Immature natural killer cell (primary cell): ENCODE data around the gene KCNMB2. TPM values are rescaled to one million over a fixed set of nuclear protein-coding genes. Genes with fewer than 3 reads are reported as not detected.
"Not testable (repeated sequence)": the region's sequence is repeated elsewhere in the genome, so short reads cannot be mapped to it uniquely, and the experiment has no call there.

Experiments used
- DNase-seq, 3 donors: peaks; one replicate each; pipeline ENCODE4 v3.0.0; 2022; ENCODE audit warnings: mixed read lengths in 1 of 3
- H3K27ac Mint-ChIP-seq, 6 donors: one replicate each; pipeline ENCODE4 v1.8.0; 2020; ENCODE audit warnings: mixed read lengths in 6 of 6, mild to moderate bottlenecking in 5 of 6, inconsistent platforms in 4 of 6, moderate library complexity in 3 of 6
- H3K27me3 Mint-ChIP-seq, 3 donors: one replicate each; pipeline ENCODE4 v1.8.0; 2020 to 2021; ENCODE audit warnings: low read depth in 3 of 3, mild to moderate bottlenecking in 3 of 3, mixed read lengths in 3 of 3, moderate library complexity in 3 of 3, inconsistent platforms in 1 of 3
- H3K36me3 Mint-ChIP-seq, 3 donors: one replicate each; pipeline ENCODE4 v1.8.0; 2020; ENCODE audit warnings: mixed read lengths in 3 of 3, inconsistent platforms in 2 of 3, mild to moderate bottlenecking in 2 of 3
- H3K4me1 Mint-ChIP-seq, 2 donors: one replicate each; pipeline ENCODE4 v1.8.0; 2020; ENCODE audit warnings: inconsistent platforms in 2 of 2, mild to moderate bottlenecking in 2 of 2, mixed read lengths in 2 of 2, moderate library complexity in 1 of 2
- H3K4me3 Mint-ChIP-seq, 5 donors: one replicate each; pipeline ENCODE4 v1.8.0; 2020; ENCODE audit warnings: mild to moderate bottlenecking in 5 of 5, mixed read lengths in 5 of 5, inconsistent platforms in 3 of 5, moderate library complexity in 3 of 5
- H3K9me3 Mint-ChIP-seq, 6 donors: one replicate each; pipeline ENCODE4 v1.8.0; 2020; ENCODE audit warnings: mild to moderate bottlenecking in 6 of 6, mixed read lengths in 6 of 6, inconsistent platforms in 4 of 6, moderate library complexity in 3 of 6
- polyA plus RNA-seq, 3 donors: library from polyadenylated mRNA; unstranded; fragments of 300-500 nt; fragmentation: Illumina TruSeq; gene quantifications; one replicate each; pipeline ENCODE4 v1.2.3, GENCODE V29; 2021

KCNMB2 gene
- polyA plus RNA-seq, 3 donors from 2014 or later, result not detected

DNA sequence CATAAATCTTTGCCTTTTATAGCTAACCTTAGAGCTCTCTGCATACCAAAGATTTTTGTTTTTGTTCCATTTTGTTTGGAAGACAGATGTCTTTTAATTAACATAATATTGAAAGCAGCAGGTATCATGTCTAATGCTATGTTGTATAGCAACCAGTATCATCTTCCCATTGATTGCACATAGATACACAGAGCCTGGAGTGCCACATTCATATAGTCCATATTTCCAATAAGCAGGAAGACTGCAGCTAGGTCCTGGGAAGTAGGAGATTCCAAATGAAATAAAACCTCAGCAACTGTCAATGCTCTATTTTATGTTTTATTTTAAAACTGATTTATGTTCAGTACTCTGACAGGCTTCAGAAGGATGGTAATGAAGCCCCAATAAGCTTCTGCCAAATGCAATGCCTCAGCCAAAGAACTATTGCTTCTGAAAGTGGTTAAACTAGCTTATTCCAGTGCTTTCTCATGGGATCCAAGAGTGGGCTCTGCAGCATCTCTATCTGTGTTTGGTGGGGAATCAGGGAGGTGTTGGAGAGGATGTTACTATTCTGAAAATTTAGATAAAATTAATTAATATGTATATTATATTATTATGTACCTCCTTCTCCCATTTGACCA is 6.5 kb upstream of the KCNMB2 start:
- no peaks in the 10 kb centered on the region for H3K27me3 Mint-ChIP-seq
- no peaks in the 10 kb centered on the region for H3K36me3 Mint-ChIP-seq
- H3K4me1 Mint-ChIP-seq, result no peaks in the 10 kb centered on the region
- no peak overlapping the region for H3K27ac Mint-ChIP-seq
- H3K9me3 Mint-ChIP-seq, result peaks cover 0 to 9% (median 3%) of the 10 kb centered on the region in 6 donors
- DNase-seq, result no peak
- H3K4me3 Mint-ChIP-seq, result no peak overlapping the region

DNA sequence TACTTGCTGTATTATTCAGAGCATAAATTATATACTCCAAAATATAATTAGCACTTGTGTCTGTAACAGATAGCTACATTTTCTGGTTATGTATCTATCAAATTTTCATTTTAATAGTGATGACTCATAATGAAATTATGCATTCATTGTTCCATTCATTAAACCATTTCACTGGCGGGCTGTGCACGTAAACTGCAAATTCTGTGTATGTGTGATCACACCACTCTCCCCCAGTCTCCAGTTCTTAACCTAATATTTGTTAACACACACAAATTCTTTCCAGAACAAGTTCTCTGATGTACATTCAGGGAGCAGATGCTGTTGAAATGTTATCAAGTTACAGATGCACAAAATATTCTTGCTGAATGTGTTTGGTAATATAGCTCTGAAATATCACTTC is 3.8 kb upstream of the KCNMB2 start:
- DNase-seq, result no peak
- Mint-ChIP-seq H3K27me3 (peaks cover 0 to 4% (median 0%) of the 10 kb centered on the region in 3 donors), H3K4me1 (no peaks in the 10 kb centered on the region), H3K36me3 (no peaks in the 10 kb centered on the region), H3K4me3 (no peak overlapping the region), H3K27ac (no peak overlapping the region), H3K9me3 (peaks cover 0 to 9% (median 2%) of the 10 kb centered on the region in 6 donors)

DNA sequence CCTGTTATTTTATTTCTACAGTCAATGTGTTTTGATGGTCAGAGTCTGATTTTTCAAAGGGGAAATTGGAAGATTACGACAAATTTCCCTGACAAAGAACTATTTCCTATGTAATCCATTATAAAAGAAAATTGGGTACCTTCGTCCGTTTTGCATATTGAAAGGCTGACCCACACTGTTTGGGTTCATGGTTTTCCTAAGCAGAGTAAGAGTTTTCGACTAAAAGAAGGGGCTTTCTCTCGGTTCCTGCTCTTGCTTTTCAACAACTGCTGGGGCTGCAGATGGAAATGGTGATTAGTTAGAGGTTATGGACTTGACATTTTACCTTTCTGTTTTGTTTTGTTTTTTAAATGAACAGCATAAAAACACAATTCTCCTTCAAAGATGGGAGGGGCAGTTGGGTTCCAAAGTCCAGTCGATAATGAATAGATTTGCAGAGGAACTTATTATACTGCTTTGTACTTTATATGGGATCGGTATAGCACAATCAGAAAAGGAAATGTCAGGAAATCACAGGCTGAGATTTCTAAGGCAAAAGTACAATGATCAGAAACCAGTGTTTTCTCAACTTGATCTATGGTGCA is 978 bp downstream of the KCNMB2 start:
- DNase-seq, result no peak
- Mint-ChIP-seq H3K27ac (no peak overlapping the region), H3K4me1 (no peaks in the 10 kb centered on the region), H3K4me3 (no peak overlapping the region), H3K9me3 (peaks cover 0 to 8% (median under 1%) of the 10 kb centered on the region in 6 donors), H3K27me3 (peaks cover 0 to 7% (median 0%) of the 10 kb centered on the region in 3 donors), H3K36me3 (no peaks in the 10 kb centered on the region)

DNA sequence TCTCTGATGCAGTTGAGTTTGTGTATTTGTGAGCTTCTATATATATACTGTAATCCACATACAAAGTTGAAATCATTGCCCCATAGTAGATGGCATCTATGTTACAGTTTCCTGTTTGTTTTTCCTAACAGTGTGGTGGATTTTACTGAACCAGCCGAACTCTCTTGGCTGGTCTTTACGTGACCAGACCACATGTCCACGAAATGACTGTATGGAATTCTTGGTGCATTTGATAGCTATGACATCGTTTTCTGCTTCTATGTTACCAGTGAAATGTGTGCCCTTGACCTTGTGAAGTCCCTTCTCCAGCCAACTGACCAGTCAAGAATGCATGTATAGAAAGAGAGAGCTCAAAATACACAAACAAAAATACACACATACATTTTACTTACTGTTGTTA is 1.8 kb downstream of the KCNMB2 start:
- no peak overlapping the region for H3K4me3 Mint-ChIP-seq
- H3K27ac Mint-ChIP-seq, result no peak overlapping the region
- H3K9me3 Mint-ChIP-seq, result peaks cover 0 to 8% (median under 1%) of the 10 kb centered on the region in 6 donors

DNA sequence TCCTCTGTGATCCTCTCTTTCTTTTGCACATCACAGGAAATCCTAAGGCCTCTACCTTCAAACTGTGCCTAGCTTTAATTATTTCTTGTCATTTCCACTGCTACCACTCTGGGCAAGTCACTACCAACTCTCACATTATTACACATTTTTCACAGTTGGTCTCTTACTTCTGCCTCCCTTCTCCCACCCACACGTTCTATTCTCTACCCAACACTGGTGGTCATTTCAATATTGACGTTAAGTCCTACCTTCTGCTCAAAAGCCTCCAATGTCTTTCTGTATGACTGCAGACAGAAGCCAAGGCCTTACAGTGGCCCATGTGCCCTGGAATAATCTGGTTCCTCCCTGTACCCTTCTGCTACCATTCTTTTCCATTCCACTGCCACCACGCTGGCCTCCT is 3.9 kb downstream of the KCNMB2 start:
- Mint-ChIP-seq H3K27ac (no peak overlapping the region), H3K27me3 (peaks cover 0 to 7% (median 0%) of the 10 kb centered on the region in 3 donors), H3K4me3 (no peak overlapping the region), H3K4me1 (no peaks in the 10 kb centered on the region), H3K36me3 (no peaks in the 10 kb centered on the region), H3K9me3 (peaks cover 0 to 6% (median under 1%) of the 10 kb centered on the region in 6 donors)
- DNase-seq, result no peak

More for the DNA sequence above, 1.8 kb downstream of the KCNMB2 start:
- no peak for DNase-seq
- H3K36me3 Mint-ChIP-seq, result no peaks in the 10 kb centered on the region
- H3K27me3 Mint-ChIP-seq, result peaks cover 0 to 7% (median 0%) of the 10 kb centered on the region in 3 donors
- no peaks in the 10 kb centered on the region for H3K4me1 Mint-ChIP-seq

DNA sequence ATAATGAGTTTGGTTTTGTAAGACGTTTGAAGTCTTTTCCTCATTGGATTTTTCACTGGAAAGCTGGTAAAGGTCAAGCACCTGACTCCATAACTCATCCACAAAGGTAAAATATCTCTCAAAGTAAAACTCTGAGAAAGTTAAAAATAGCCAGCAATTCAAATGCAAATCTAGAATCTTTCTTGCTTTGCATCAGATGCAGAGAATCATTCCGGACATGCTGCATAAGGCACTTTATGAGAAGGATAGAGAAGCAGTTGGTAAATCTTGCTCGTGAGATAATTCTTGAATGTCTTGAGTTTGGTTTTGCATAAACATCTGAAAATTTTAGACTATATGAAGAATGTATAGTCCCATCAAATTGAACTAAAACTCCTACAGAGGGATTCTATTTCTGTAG is 9.1 kb downstream of the KCNMB2 start:
- H3K27ac Mint-ChIP-seq, result no peak overlapping the region
- no peak for DNase-seq
- H3K4me3 Mint-ChIP-seq, result no peak overlapping the region
- peaks cover 0 to 3% (median 0%) of the 10 kb centered on the region in 3 donors for H3K27me3 Mint-ChIP-seq
- H3K9me3 Mint-ChIP-seq, result peaks cover 0 to 2% (median 0%) of the 10 kb centered on the region in 6 donors
- no peaks in the 10 kb centered on the region for H3K4me1 Mint-ChIP-seq
- H3K36me3 Mint-ChIP-seq, result no peaks in the 10 kb centered on the region

DNA sequence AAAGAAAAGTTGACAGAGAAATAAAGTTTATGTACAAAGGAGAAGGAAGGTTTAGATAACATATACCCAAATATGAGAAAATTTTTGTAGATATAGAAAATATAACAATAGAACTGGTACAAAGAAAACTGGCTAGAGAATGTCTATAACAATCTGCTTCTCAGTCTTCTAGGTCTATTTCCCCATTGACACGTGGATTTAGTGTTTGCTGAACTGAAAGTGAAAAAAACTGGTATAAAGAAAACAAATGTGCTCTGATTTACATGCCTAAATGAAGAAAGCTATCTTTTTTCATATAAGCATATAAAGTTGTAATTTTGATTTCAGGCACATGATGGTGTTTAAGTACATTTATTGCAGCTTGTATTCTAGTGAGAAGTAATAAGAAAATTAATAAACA is 9.8 kb downstream of the KCNMB2 start:
- no peaks in the 10 kb centered on the region for H3K36me3 Mint-ChIP-seq
- H3K4me1 Mint-ChIP-seq, result no peaks in the 10 kb centered on the region
- H3K27me3 Mint-ChIP-seq, result peaks cover 0 to 3% (median 0%) of the 10 kb centered on the region in 3 donors
- H3K27ac Mint-ChIP-seq, result no peak overlapping the region
- no peak for DNase-seq
- no peak overlapping the region for H3K4me3 Mint-ChIP-seq
- H3K9me3 Mint-ChIP-seq, result peaks cover 0 to 2% (median 0%) of the 10 kb centered on the region in 6 donors

DNA sequence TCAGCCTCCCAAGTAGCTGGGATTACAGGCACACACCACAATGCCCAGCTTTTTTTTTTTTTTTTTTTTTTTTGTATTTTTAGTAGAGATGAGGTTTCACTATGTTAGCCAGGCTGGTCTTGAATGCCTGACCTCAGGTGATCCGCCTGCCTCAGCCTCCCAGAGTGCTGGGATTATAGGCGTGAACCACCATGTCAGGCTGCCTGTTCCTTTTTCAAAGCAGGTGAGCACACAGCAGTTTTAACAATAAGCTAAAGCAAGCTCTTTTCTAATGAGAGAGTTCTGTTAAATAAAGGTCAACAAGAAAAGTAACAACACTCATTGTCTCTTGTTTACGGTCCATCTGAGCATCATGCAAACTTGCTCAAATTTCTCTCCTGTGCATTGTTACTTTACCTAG is 13.2 kb downstream of the KCNMB2 start:
- H3K27me3 Mint-ChIP-seq, H3K4me1 Mint-ChIP-seq, H3K4me3 Mint-ChIP-seq, H3K36me3 Mint-ChIP-seq, DNase-seq, H3K9me3 Mint-ChIP-seq, H3K27ac Mint-ChIP-seq: not testable (repeated sequence)

DNA sequence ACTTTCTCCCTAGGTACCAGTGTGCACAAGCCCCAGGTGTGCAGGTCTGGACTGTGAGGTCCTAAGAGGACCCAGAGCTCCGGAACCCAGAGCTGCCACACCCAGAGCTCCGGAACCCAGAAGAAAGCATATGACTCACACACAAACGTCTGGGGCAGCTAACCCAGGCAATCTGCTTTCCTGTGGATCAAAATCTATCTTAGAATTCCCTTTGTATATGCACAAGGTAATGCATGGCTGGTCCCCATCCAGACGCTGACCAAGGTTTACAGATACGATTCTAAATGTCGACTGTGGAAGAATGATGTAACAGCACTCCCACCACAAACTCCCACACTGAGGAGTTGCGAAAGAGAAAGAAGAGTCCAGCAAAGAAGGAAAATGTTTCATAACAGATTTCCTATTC is 15.7 kb downstream of the KCNMB2 start:
- Mint-ChIP-seq H3K27me3 (peaks cover 0 to 1% (median 0%) of the 10 kb centered on the region in 3 donors), H3K36me3 (no peaks in the 10 kb centered on the region), H3K27ac (no peak overlapping the region), H3K9me3 (peaks cover 0 to 2% (median 0%) of the 10 kb centered on the region in 6 donors), H3K4me1 (no peaks in the 10 kb centered on the region), H3K4me3 (no peak overlapping the region)
- no peak for DNase-seq

DNA sequence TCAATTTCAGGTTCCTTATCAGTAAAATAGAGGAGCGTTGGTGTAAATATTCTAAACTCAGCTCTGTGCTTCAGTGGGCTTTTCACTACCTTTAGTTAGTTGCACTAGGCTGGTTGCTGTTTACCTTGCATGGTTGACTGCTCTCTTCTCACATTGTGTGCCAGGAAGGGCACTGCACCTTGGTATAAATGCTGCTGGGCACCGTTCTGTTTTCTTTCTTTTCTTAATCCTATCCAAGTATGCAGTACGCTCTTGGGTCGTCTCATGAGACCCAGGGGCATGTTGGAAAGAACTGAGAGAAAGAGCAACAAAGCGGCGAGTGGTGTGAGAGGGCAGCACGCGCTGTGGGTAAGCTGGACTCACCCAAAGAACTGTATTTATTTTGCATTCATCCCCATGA is 22.4 kb downstream of the KCNMB2 start:
- Mint-ChIP-seq H3K36me3 (peaks cover 0 to 3% (median 0%) of the 10 kb centered on the region in 3 donors), H3K9me3 (peaks cover 0 to 3% (median 0%) of the 10 kb centered on the region in 6 donors), H3K27me3 (peaks cover 1 to 2% (median 2%) of the 10 kb centered on the region in 3 donors), H3K4me1 (no peaks in the 10 kb centered on the region), H3K27ac (no peak overlapping the region), H3K4me3 (no peak overlapping the region)
- no peak for DNase-seq

DNA sequence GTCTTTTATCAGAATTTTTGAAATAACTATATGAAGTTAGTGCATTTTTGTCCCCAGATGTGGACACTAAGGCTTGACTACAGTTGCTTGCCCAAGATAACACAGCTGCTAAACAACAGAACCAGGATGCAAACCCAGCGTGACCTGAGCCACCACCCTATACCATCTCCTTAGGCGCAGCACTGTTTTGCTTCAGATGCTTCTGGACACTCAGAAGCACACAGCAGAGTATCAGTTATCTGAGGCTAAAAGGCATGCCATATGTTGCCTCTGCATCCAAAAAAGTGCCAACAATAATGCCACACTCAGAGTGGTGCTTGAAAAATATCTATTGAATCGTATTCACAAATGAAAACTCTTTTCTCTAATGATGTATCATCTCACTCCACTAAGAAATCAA is 24.5 kb downstream of the KCNMB2 start:
- H3K36me3 Mint-ChIP-seq, result peaks cover 0 to 4% (median 0%) of the 10 kb centered on the region in 3 donors
- peaks cover 0 to 2% (median 2%) of the 10 kb centered on the region in 3 donors for H3K27me3 Mint-ChIP-seq
- no peak overlapping the region for H3K27ac Mint-ChIP-seq
- no peaks in the 10 kb centered on the region for H3K4me1 Mint-ChIP-seq
- peaks cover 0 to 5% (median 0%) of the 10 kb centered on the region in 6 donors for H3K9me3 Mint-ChIP-seq
- DNase-seq, result no peak
- H3K4me3 Mint-ChIP-seq, result no peak overlapping the region

DNA sequence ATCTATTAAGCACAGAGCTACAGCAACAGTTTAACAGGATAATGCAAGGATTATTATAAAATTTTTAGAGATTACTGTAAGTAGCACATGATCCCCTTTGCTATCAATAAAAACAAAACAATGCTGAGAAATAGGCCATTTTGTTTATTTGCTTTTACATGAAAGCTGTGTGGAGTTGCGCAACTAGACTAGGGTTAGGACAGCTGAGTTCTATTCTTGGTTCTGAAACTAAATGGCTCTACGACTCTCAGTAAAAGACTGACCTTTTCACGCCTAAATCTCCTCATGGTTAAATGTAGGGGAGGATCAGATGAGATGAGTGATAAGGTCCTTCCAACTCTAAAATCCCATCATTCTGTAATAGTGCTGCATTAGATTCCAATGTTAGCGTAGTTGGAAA is 25.0 kb downstream of the KCNMB2 start:
- peaks cover 0 to 2% (median 2%) of the 10 kb centered on the region in 3 donors for H3K27me3 Mint-ChIP-seq
- peaks cover 0 to 4% (median 0%) of the 10 kb centered on the region in 3 donors for H3K36me3 Mint-ChIP-seq
- peaks cover 0 to 5% (median 0%) of the 10 kb centered on the region in 6 donors for H3K9me3 Mint-ChIP-seq
- no peak overlapping the region for H3K27ac Mint-ChIP-seq
- H3K4me1 Mint-ChIP-seq, result no peaks in the 10 kb centered on the region
- no peak overlapping the region for H3K4me3 Mint-ChIP-seq
- DNase-seq, result no peak

DNA sequence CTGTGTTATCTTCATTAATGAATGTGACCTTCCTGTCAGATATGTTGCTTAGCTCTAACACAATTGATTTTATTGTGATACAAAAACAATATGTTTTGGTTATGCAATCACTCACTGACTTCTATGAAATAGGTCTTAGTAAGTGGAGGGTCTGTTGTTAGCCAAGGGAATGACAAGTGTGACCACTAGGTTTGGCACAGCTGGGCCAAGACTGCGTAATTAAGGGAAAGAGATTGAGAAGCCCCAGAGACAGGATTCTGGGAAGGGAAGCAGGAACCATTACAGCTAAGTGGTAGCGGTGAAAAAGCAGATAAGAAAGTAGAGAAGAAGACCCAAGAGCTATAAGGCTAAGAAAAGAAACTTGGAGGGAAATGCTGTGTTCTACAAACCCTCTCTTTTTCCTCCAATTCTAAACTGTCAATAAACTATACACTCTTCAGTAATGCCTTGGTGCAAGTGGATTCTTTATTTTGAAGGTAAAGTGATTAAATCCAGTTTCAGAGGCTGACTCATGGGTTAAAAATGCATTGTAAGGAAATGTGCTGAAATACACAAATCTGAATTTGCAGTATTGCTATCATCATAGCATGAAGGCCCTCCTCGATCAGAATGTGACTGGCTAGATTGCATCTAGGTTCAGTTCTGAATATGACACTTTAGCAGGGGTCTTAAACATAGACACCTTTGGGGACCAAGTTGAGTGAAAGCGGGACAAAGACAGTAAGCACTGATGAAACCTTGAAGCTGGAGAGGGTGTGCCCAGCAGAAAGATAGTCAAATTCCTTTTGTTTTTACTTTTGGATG is 26.1 kb downstream of the KCNMB2 start:
- Mint-ChIP-seq H3K4me3 (no peak overlapping the region), H3K9me3 (peaks cover 0 to 6% (median 0%) of the 10 kb centered on the region in 6 donors), H3K27me3 (peaks cover 0 to 2% (median 2%) of the 10 kb centered on the region in 3 donors), H3K36me3 (peaks cover 0 to 4% (median 0%) of the 10 kb centered on the region in 3 donors), H3K4me1 (no peaks in the 10 kb centered on the region), H3K27ac (no peak overlapping the region)
- no peak for DNase-seq

DNA sequence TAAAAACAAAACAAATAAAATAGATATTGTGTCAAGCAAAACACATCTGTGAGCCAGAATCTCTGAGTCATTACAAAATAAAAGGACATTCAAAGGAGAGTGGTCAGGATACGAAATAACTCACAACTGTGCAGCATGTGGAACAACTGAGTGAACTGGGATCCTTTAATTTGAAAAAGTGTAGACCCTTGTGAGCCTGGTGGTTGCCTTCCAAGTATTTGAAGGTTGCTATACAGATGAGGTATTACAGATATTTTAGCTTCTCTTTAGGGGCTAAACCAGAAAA is 26.7 kb downstream of the KCNMB2 start:
- Mint-ChIP-seq H3K27me3 (peaks cover 2% of the 10 kb centered on the region in 3 donors), H3K4me3 (no peak overlapping the region), H3K4me1 (no peaks in the 10 kb centered on the region), H3K9me3 (peaks cover 0 to 6% (median 0%) of the 10 kb centered on the region in 6 donors), H3K27ac (no peak overlapping the region), H3K36me3 (peaks cover 0 to 4% (median 0%) of the 10 kb centered on the region in 3 donors)
- no peak for DNase-seq
